CD4-positive, alpha-beta T cell (primary cell): Measurements from ENCODE around the gene BCL11B. TPM values are rescaled to one million over a fixed set of nuclear protein-coding genes. Genes with fewer than 3 reads are reported as not detected.
A peak's percentile ranks its signal among the peaks of the same experiment; 100 is the strongest.

Experiments
- ATAC-seq: fragments of 200-7000 bp; cut with Tn5 transposase; one replicate; pipeline ENCODE4 v1.10.0; 2022; ENCODE audit warnings: mild to moderate bottlenecking; ENCODE audit not compliant: poor library complexity
- CTCF ChIA-PET: fragments of 350-600 bp; sonication (Branson Sonifier 250); formaldehyde crosslinking; loops from one replicate; lab custom pipeline; 2021; ENCODE audit warnings: antibody characterized with exemption, inconsistent platforms; lab: Charles Lee
- POLR2A ChIA-PET: fragments of 350-600 bp; sonication (Branson Sonifier 250); formaldehyde crosslinking; loops from one replicate; lab custom pipeline; 2021; ENCODE audit warnings: antibody characterized with exemption, inconsistent platforms; lab: Charles Lee
- DNase-seq, 14 experiments: peaks; one replicate each; pipeline ENCODE4 v3.0.0-alpha.2; 2013 to 2020; ENCODE audit warnings: mixed read lengths in 2 of 14
- H3K27ac ChIP-seq, 2 donors: one replicate each; pipeline versions ENCODE4 v1.5.1 to v1.7.0; 2013; ENCODE audit warnings: low read length in 2 of 2, low read depth in 1 of 2, mild to moderate bottlenecking in 1 of 2
- H3K27me3 ChIP-seq, 2 experiments: 1 replicate in 1 of 2; 2 replicates in 1 of 2; pipeline versions ENCODE4 v1.6.1 to v1.7.0; 2013; ENCODE audit warnings: low read length in 2 of 2, control low read depth in 1 of 2, mild to moderate bottlenecking in 1 of 2, moderate library complexity in 1 of 2; ENCODE audit not compliant: insufficient read depth in 2 of 2, control insufficient read depth in 1 of 2
- H3K36me3 ChIP-seq: one replicate; pipeline ENCODE4 v1.6.1; 2013; ENCODE audit warnings: low read length, control low read depth; ENCODE audit not compliant: insufficient read depth
- H3K4me1 ChIP-seq: one replicate; pipeline ENCODE4 v1.6.1; 2013; ENCODE audit warnings: low read length, control low read depth; ENCODE audit not compliant: insufficient read depth
- H3K4me3 ChIP-seq: one replicate; pipeline ENCODE4 v1.5.1; 2013; ENCODE audit warnings: mild to moderate bottlenecking, low read length, moderate library complexity
- H3K9me3 ChIP-seq, 2 experiments: 1 replicate in 1 of 2; 2 replicates in 1 of 2; pipeline versions ENCODE4 v1.6.1 to v1.7.0; 2013; ENCODE audit warnings: low read length in 2 of 2, mild to moderate bottlenecking in 2 of 2, control low read depth in 1 of 2, moderate library complexity in 1 of 2; ENCODE audit not compliant: control insufficient read depth in 1 of 2, insufficient read depth in 1 of 2
- H3K27ac Mint-ChIP-seq: one replicate; pipeline ENCODE4 v1.8.0; 2020; ENCODE audit warnings: mixed read lengths
- H3K27me3 Mint-ChIP-seq: one replicate; pipeline ENCODE4 v1.8.0; 2021; ENCODE audit warnings: mixed read lengths
- H3K36me3 Mint-ChIP-seq: one replicate; pipeline ENCODE4 v1.8.0; 2021; ENCODE audit warnings: low read depth, mixed read lengths
- H3K4me1 Mint-ChIP-seq: one replicate; pipeline ENCODE4 v1.8.0; 2021; ENCODE audit warnings: low read depth, mixed read lengths
- H3K4me3 Mint-ChIP-seq: one replicate; pipeline ENCODE4 v1.8.0; 2020; ENCODE audit warnings: mild to moderate bottlenecking, mixed read lengths
- H3K9me3 Mint-ChIP-seq: one replicate; pipeline ENCODE4 v1.8.0; 2020; ENCODE audit warnings: mixed read lengths
- CTCF ChIP-seq: fragments of 200-600 bp; IDR thresholded peaks from one replicate; pipeline ENCODE4 v1.8.0; 2022; ENCODE audit warnings: antibody characterized with exemption, mild to moderate bottlenecking
- intact Hi-C, 2 experiments: fragments of 100-400 bp; cut with DNase I in 1 of 2; cut with micrococcal nuclease in 1 of 2; formaldehyde crosslinking; loops; one replicate each; pipeline versions ENCODE4 v1.15.1 to v1.9.0; 2023 to 2025; cut with DNase I, micrococcal nuclease
- polyA plus RNA-seq, 2 donors: library from polyadenylated mRNA; unstranded; fragments of 120-200 nt; gene quantifications; one replicate each; pipeline ENCODE4 v1.2.1, GENCODE V29; 2013
- total RNA-seq, 174 experiments: library from RNA in 2 of 174; stranded (reverse) in 2 of 174; gene quantifications; one replicate each; pipeline ENCODE4 v1.2.3 and lab custom pipeline; 2021 to 2026

Gene BCL11B
- total RNA-seq (100 to 1,000 TPM; 244 to 254 TPM), total RNA-seq (lab: John Stamatoyannopoulos, UW) (101 to 1,267 (median 521) reads per million in 172 experiments)
- 79.7 TPM for polyA plus RNA-seq (2013, experiment 1 of 2)
- 92.1 TPM for polyA plus RNA-seq (2013, experiment 2 of 2)

- intact Hi-C loops: loop anchor here (1.0 to 10.0 kb wide), 9 partner anchors 10 to 1975 kb away; no protein-coding TSS in a partner anchor
- no peaks in the 10 kb centered on the region for H3K9me3 Mint-ChIP-seq
- H3K27me3 Mint-ChIP-seq: peaks cover 5% of the 10 kb centered on the region
- peak within 1 kb of the TSS; percentile 100 for H3K4me3 Mint-ChIP-seq
- TF ChIP-seq CTCF: peak; percentile 71
- ATAC-seq (peak; percentile 76), DNase-seq (peak; percentile 78 to 96 (median 88))
- H3K36me3 ChIP-seq: peaks cover 6% of the 10 kb centered on the region
- ChIA-PET CTCF (interaction anchor here (0.6 to 1.9 kb wide), 24 partner anchors 10 to 1559 kb away, joined by 3 to 8 read pairs (median 4); no protein-coding TSS in a partner anchor), POLR2A (interaction anchor here (0.6 to 64.5 kb wide), 26 partner anchors 11 to 1669 kb away, joined by 3 to 4389 read pairs (median 4); partner anchors contain the start of genes CCNK and SETD3)
- H3K4me3 ChIP-seq: peak within 1 kb of the TSS; percentile 97
- no peaks in the 10 kb centered on the region for H3K9me3 ChIP-seq
- peaks cover 36% of the 10 kb centered on the region for H3K4me1 ChIP-seq
- peak within 1 kb of the TSS; percentile 99 for H3K27ac Mint-ChIP-seq
- H3K36me3 Mint-ChIP-seq: peaks cover 47% of the 10 kb centered on the region
- peaks cover 48% of the 10 kb centered on the region for H3K4me1 Mint-ChIP-seq
- H3K27me3 ChIP-seq: no peaks in the 10 kb centered on the region
- peak within 1 kb of the TSS; percentile 18 to 79 for H3K27ac ChIP-seq
Observed at GRCh38 chr14:99271951-99272631, at the start of gene BCL11B. Gene BCL11B (minus strand): TSS chr14:99272197. CDS start chr14:99271218, 979 bp downstream.

- intact Hi-C loops: loop anchor here in 1 of 2 experiments (2.0 to 5.0 kb wide), 2 partner anchors 93 to 561 kb away; no protein-coding TSS in a partner anchor
- Histone ChIP-seq H3K4me3 (no peak overlapping the region), H3K9me3 (no peaks in the 10 kb centered on the region), H3K36me3 (no peaks in the 10 kb centered on the region), H3K4me1 (peaks cover 10% of the 10 kb centered on the region), H3K27me3 (no peaks in the 10 kb centered on the region), H3K27ac (no peak overlapping the region)
- TF ChIP-seq CTCF: no peak
- H3K9me3 Mint-ChIP-seq: no peaks in the 10 kb centered on the region
- DNase-seq (no peak), ATAC-seq (no peak)
- ChIA-PET CTCF (no interaction called here), POLR2A (no interaction called here)
- no peak overlapping the region for H3K27ac Mint-ChIP-seq
- H3K36me3 Mint-ChIP-seq: no peaks in the 10 kb centered on the region
- H3K4me1 Mint-ChIP-seq: peaks cover 7% of the 10 kb centered on the region
- no peaks in the 10 kb centered on the region for H3K27me3 Mint-ChIP-seq
- no peak overlapping the region for H3K4me3 Mint-ChIP-seq
Observed at GRCh38 chr14:99321236-99321925, 49.4 kb upstream of the BCL11B start.

GRCh38 chr14:99320621-99321235 is 48.7 kb upstream of the BCL11B start:
- H3K27ac ChIP-seq: no peak overlapping the region
- DNase-seq (peak in 2 of 14 experiments; percentile 7 to 31), ATAC-seq (no peak)
- TF ChIP-seq CTCF: no peak
- H3K4me1 ChIP-seq: peaks cover 10% of the 10 kb centered on the region
- no peaks in the 10 kb centered on the region for H3K27me3 ChIP-seq
- H3K9me3 ChIP-seq: no peaks in the 10 kb centered on the region
- intact Hi-C loops: loop anchor here (1.0 to 5.0 kb wide), 3 partner anchors 94 to 562 kb away; no protein-coding TSS in a partner anchor
- ChIA-PET CTCF (interaction anchor here (1.0 to 1.1 kb wide), 2 partner anchors 17 to 24 kb away, joined by 3 read pairs; no protein-coding TSS in a partner anchor), POLR2A (no interaction called here)
- H3K27ac Mint-ChIP-seq: no peak overlapping the region
- H3K36me3 Mint-ChIP-seq: no peaks in the 10 kb centered on the region
- no peak overlapping the region for H3K4me3 Mint-ChIP-seq
- no peaks in the 10 kb centered on the region for H3K27me3 Mint-ChIP-seq
- H3K4me3 ChIP-seq: no peak overlapping the region
- H3K4me1 Mint-ChIP-seq: peaks cover 7% of the 10 kb centered on the region
- H3K9me3 Mint-ChIP-seq: no peaks in the 10 kb centered on the region
- H3K36me3 ChIP-seq: no peaks in the 10 kb centered on the region
